Mesenchymal stem cell (in vitro differentiated cells and primary cell): ENCODE data around the gene FGF3.

Source experiments
- DNase-seq: peaks from one replicate; pipeline ENCODE4 v3.0.0-alpha.2; 2013
- H2AFZ ChIP-seq: one replicate; pipeline ENCODE4 v1.6.1; 2013; ENCODE audit warnings: low read depth, mild to moderate bottlenecking, control low read depth, inconsistent platforms, low read length, moderate library complexity
- H2AK5ac ChIP-seq: 2 replicates; pipeline ENCODE4 v1.6.1; 2013; ENCODE audit warnings: low read length, moderate library complexity, mild to moderate bottlenecking, inconsistent platforms; ENCODE audit not compliant: severe bottlenecking
- H2BK120ac ChIP-seq: one replicate; pipeline ENCODE4 v1.6.1; 2013; ENCODE audit warnings: low read depth, mild to moderate bottlenecking, inconsistent platforms, low read length, moderate library complexity
- H2BK12ac ChIP-seq, 2 experiments: one replicate each; pipeline ENCODE4 v1.6.1; 2013; ENCODE audit warnings: inconsistent platforms in 2 of 2, low read length in 2 of 2, mild to moderate bottlenecking in 2 of 2, moderate library complexity in 2 of 2, control low read depth in 1 of 2
- H2BK15ac ChIP-seq: one replicate; pipeline ENCODE4 v1.6.1; 2013; ENCODE audit warnings: mild to moderate bottlenecking, low read depth, inconsistent platforms; ENCODE audit not compliant: poor library complexity, severe bottlenecking
- H2BK5ac ChIP-seq: 2 replicates; pipeline ENCODE4 v1.6.1; 2013; ENCODE audit warnings: low read depth, mild to moderate bottlenecking, low read length, control low read depth, inconsistent platforms; ENCODE audit not compliant: poor library complexity, severe bottlenecking
- H3K14ac ChIP-seq, 2 experiments: one replicate each; pipeline ENCODE4 v1.6.1; 2013; ENCODE audit warnings: inconsistent platforms in 2 of 2, low read length in 2 of 2, control low read depth in 1 of 2, mild to moderate bottlenecking in 1 of 2, moderate library complexity in 1 of 2
- H3K18ac ChIP-seq, 2 experiments: one replicate each; pipeline ENCODE4 v1.6.1; 2013; ENCODE audit warnings: inconsistent platforms in 2 of 2, low read length in 2 of 2, control low read depth in 1 of 2, low read depth in 1 of 2, mild to moderate bottlenecking in 1 of 2
- H3K23ac ChIP-seq, 2 experiments: one replicate each; pipeline ENCODE4 v1.6.1; 2013; ENCODE audit warnings: inconsistent platforms in 2 of 2, low read length in 2 of 2, mild to moderate bottlenecking in 2 of 2, moderate library complexity in 2 of 2, control low read depth in 1 of 2
- H3K27ac ChIP-seq: 2 replicates; pipeline ENCODE4 v1.5.1; 2013; ENCODE audit warnings: mild to moderate bottlenecking, moderate library complexity, low read length, control low read depth, inconsistent platforms; ENCODE audit not compliant: poor library complexity, severe bottlenecking
- H3K27me3 ChIP-seq, 2 experiments: 2 replicates each; pipeline versions ENCODE4 v1.6.1 to v1.7.0; 2013; ENCODE audit warnings: low read length in 2 of 2, mild to moderate bottlenecking in 2 of 2, moderate library complexity in 2 of 2, control low read depth in 1 of 2, inconsistent platforms in 1 of 2; ENCODE audit not compliant: control insufficient read depth in 1 of 2, insufficient read depth in 1 of 2
- H3K36me3 ChIP-seq, 2 experiments: 2 replicates each; pipeline versions ENCODE4 v1.6.1 to v1.7.0; 2013; ENCODE audit warnings: low read length in 2 of 2, control low read depth in 1 of 2, inconsistent platforms in 1 of 2, low read depth in 1 of 2, mild to moderate bottlenecking in 1 of 2; ENCODE audit not compliant: insufficient read depth in 2 of 2, control insufficient read depth in 1 of 2
- H3K4ac ChIP-seq, 2 experiments: one replicate each; pipeline ENCODE4 v1.6.1; 2013; ENCODE audit warnings: inconsistent platforms in 2 of 2, low read length in 2 of 2, mild to moderate bottlenecking in 2 of 2, moderate library complexity in 2 of 2, control low read depth in 1 of 2, low read depth in 1 of 2
- H3K4me1 ChIP-seq: 2 replicates; pipeline ENCODE4 v1.6.1; 2013; ENCODE audit warnings: low read depth, low read length, control low read depth; ENCODE audit not compliant: control insufficient read depth, insufficient read depth
- H3K4me2 ChIP-seq: 2 replicates; pipeline ENCODE4 v1.6.1; 2013; ENCODE audit warnings: low read length, mild to moderate bottlenecking, inconsistent platforms; ENCODE audit not compliant: poor library complexity, severe bottlenecking
- H3K4me3 ChIP-seq, 2 experiments: 2 replicates each; pipeline versions ENCODE4 v1.5.1 to v1.7.0; 2013; ENCODE audit warnings: low read length in 2 of 2, mild to moderate bottlenecking in 2 of 2, control low read depth in 1 of 2, low read depth in 1 of 2; ENCODE audit not compliant: insufficient read depth in 1 of 2
- H3K79me1 ChIP-seq: replicated peaks from 2 replicates; pipeline ENCODE4 v1.6.1; 2013; ENCODE audit warnings: mild to moderate bottlenecking, control low read depth, low read length, inconsistent platforms; ENCODE audit not compliant: poor library complexity, severe bottlenecking
- H3K9ac ChIP-seq: 2 replicates; pipeline ENCODE4 v1.7.0; 2013; ENCODE audit warnings: mild to moderate bottlenecking, low read length, moderate library complexity
- H3K9me3 ChIP-seq: 2 replicates; pipeline ENCODE4 v1.7.0; 2013; ENCODE audit warnings: mild to moderate bottlenecking, low read length; ENCODE audit not compliant: control insufficient read depth
- H4K8ac ChIP-seq: one replicate; pipeline ENCODE4 v1.6.1; 2013; ENCODE audit warnings: inconsistent platforms, mild to moderate bottlenecking, low read length, moderate library complexity
- H4K91ac ChIP-seq: one replicate; pipeline ENCODE4 v1.6.1; 2013; ENCODE audit warnings: mild to moderate bottlenecking, low read length, inconsistent platforms
- WGBS: methylation state at CpG from one replicate; pipeline ENCODE4 v1.1.7; 2013; ENCODE audit warnings: mixed read lengths; 5-methylcytosine and 5-hydroxymethylcytosine counted together

The FGF3 gene

DNA sequence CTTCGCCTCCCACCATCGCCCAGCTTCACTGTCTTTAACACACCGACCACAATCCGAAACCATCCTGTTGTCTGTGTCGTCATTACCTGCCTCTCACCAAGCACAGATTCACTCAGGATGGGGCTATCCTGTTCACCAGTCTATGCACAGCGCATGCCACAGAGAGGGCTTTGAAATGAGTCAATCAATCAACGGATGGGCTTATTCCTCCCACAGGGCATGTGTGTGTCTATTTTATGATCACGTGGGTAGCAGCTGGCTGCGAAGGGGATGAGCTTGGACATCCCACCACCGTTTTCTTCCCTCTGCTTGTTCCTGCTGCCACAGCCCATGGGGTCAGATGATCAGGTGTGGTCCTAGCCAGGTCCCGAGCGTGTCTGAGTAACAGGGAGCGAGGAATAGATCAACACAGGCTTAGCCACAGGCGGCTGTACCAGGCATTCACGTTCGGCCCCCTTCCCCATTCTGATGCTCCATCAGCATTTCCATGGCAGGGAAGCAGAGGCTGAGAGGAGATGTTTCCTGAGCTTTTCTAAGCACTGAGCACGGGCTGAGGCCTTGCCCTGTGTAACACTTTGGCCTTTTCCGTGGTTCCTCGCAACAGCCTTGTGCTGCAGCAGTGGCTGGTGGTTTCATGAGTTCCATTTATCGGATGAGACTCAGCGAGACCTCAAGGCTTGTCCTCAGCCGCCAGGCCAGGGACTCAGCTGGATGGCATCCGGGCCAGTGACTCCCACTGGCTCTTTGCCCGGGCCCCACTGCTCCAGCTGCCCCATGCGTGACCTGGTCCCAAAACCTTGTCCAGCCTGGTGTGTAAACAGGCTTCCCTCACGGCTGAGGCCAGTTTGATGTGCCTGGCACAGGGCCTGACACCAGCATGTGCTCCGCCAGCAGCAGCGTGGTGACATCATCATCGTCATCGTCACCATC, 48.1 kb upstream of the FGF3 start:
- H2BK15ac ChIP-seq: no peak overlapping the region
- no peak overlapping the region for H3K4ac ChIP-seq
- no peak for DNase-seq
- no peak overlapping the region for H2BK12ac ChIP-seq
- no peak overlapping the region for H2AK5ac ChIP-seq
- no peak overlapping the region for H2BK120ac ChIP-seq
- no peak overlapping the region for H4K91ac ChIP-seq
- no peak overlapping the region for H2BK5ac ChIP-seq
- H3K9ac ChIP-seq: no peak overlapping the region
- H3K4me1 ChIP-seq: peaks cover 5% of the 10 kb centered on the region
- no peak overlapping the region for H3K4me3 ChIP-seq
- no peak overlapping the region for H2AFZ ChIP-seq
- peaks cover 48 to 66% of the 10 kb centered on the region in 2 experiments for H3K27me3 ChIP-seq
- H3K4me2 ChIP-seq: no peak overlapping the region
- H4K8ac ChIP-seq: no peak overlapping the region
- H3K23ac ChIP-seq: no peak overlapping the region
- H3K27ac ChIP-seq: no peak overlapping the region
- no peaks in the 10 kb centered on the region for H3K36me3 ChIP-seq
- H3K79me1 ChIP-seq: no peaks in the 10 kb centered on the region
- WGBS: 87% methylated on average over 30 of the region's 30 CpGs
- H3K9me3 ChIP-seq: no peaks in the 10 kb centered on the region
- no peak overlapping the region for H3K14ac ChIP-seq
- H3K18ac ChIP-seq: no peak overlapping the region

DNA sequence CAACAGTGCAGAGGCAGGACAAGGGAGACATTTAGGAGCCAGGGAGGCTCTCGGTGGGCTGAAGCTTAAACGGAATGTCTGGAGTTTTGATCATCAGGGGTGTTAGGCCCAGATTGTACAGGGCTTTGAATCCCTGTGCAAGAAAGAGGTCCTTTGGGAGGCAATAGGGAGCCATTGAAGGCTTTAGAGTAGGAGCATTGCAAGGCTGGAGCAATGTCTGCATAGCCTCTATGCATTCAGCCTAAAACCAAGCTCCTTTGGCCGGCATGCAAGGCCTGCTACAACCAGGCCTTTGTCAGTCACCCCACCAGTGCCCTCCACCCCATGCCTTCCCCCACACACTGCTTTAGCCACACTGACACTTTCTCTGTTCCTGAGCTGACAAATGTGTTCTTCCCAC, 47.4 kb upstream of the FGF3 start:
- no peaks in the 10 kb centered on the region for H3K9me3 ChIP-seq
- no peak overlapping the region for H2AK5ac ChIP-seq
- H3K27ac ChIP-seq: no peak overlapping the region
- 94% methylated on average over 3 of the region's 3 CpGs for WGBS
- no peak overlapping the region for H3K4me2 ChIP-seq
- DNase-seq: no peak
- no peak overlapping the region for H2BK15ac ChIP-seq
- H3K4me1 ChIP-seq: peaks cover 5% of the 10 kb centered on the region
- H2AFZ ChIP-seq: no peak overlapping the region
- no peak overlapping the region for H3K4me3 ChIP-seq
- H3K14ac ChIP-seq: no peak overlapping the region
- no peak overlapping the region for H4K8ac ChIP-seq
- H3K36me3 ChIP-seq: no peaks in the 10 kb centered on the region
- no peak overlapping the region for H3K18ac ChIP-seq
- H2BK120ac ChIP-seq: no peak overlapping the region
- no peak overlapping the region for H2BK5ac ChIP-seq
- peaks cover 53 to 72% of the 10 kb centered on the region in 2 experiments for H3K27me3 ChIP-seq
- no peaks in the 10 kb centered on the region for H3K79me1 ChIP-seq
- H3K9ac ChIP-seq: no peak overlapping the region
- H3K4ac ChIP-seq: no peak overlapping the region
- H4K91ac ChIP-seq: no peak overlapping the region
- H2BK12ac ChIP-seq: no peak overlapping the region
- no peak overlapping the region for H3K23ac ChIP-seq

DNA sequence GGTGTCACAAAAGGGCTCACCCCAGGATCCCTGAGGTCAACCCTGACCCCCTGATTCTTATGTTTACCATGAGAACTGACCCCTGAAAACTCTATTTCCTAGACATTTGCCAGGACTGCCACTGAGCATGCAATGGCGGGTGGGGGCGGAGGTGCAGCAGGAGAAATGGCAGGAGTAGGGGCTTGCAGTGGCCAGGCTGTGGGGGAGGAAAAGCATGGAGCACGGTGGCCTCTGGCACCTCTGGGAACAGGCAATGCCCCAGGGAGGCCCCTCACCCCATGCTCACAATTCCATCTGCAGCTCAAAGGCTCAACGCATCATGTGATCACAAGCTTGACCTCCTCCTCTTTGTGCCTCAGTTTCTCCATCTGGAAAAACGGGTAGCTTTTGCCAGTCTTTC, 46.5 kb upstream of the FGF3 start:
- H3K4me1 ChIP-seq: peaks cover 5% of the 10 kb centered on the region
- H3K18ac ChIP-seq: no peak overlapping the region
- H2BK12ac ChIP-seq: no peak overlapping the region
- no peaks in the 10 kb centered on the region for H3K36me3 ChIP-seq
- no peaks in the 10 kb centered on the region for H3K79me1 ChIP-seq
- no peak overlapping the region for H2AFZ ChIP-seq
- H3K4ac ChIP-seq: no peak overlapping the region
- H3K4me2 ChIP-seq: no peak overlapping the region
- no peak overlapping the region for H2AK5ac ChIP-seq
- no peak overlapping the region for H3K4me3 ChIP-seq
- H3K23ac ChIP-seq: peak overlapping the region in 1 of 2 experiments; percentile 36
- peaks cover 62 to 80% of the 10 kb centered on the region in 2 experiments for H3K27me3 ChIP-seq
- H2BK5ac ChIP-seq: no peak overlapping the region
- WGBS: 80% methylated on average over 5 of the region's 5 CpGs
- H2BK15ac ChIP-seq: no peak overlapping the region
- no peak for DNase-seq
- H4K8ac ChIP-seq: peak overlapping the region; percentile 32
- H3K9me3 ChIP-seq: no peaks in the 10 kb centered on the region
- no peak overlapping the region for H4K91ac ChIP-seq
- H3K27ac ChIP-seq: no peak overlapping the region
- no peak overlapping the region for H2BK120ac ChIP-seq
- H3K9ac ChIP-seq: no peak overlapping the region
- no peak overlapping the region for H3K14ac ChIP-seq

DNA sequence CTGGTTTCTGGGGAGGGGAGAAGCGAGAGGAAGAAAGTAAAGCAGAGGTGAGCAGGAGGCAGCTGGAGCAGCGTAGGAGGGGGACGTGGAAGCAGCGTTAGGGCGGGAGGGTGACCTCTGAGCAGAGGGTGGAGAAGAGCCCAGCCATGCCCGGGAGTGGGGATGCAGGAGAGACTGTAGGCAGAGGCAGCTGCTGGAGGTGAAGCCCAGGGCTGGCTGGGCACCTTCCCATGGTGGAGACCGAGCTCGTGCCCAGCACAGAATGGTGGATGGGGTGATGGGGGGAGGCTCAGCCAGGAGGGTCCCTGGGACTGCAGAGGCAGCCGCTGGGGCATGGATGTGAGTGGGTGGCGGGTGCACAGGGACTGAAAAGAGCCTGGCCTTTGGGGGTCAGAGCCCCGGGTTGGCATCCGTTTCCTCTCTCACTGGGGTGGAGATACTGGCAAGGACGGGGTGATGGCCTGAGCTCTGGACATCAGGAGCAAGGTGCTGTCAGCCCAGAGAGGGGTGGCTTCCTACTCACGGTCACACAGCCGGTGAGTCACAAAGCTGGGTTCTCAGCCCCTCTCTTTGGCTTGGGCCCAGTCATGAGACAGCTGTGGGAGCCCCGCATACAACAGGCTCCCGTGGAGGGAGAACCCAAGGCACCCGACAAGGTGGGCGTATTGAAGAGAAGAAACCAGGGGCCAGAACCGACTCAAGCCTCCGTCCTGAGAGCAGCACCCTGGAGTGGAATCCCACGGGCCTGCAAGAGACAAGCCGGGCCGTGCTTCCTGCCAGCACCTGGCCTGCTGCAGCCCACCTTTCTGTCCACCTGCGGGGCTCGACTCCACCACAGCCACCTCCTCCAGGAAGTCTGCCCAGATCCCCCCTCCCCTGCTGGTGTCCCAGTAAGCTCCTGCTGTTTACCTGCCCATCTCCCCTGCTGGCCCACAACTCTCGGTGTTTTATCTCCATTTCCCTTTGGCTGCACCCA, 45.8 kb upstream of the FGF3 start:
- Histone ChIP-seq H3K27me3 (peaks cover 70 to 87% of the 10 kb centered on the region in 2 experiments), H4K8ac (no peak overlapping the region), H2BK15ac (no peak overlapping the region), H3K4me2 (no peak overlapping the region), H3K79me1 (no peaks in the 10 kb centered on the region), H2BK12ac (no peak overlapping the region), H3K4me3 (no peak overlapping the region), H3K4me1 (peaks cover 5% of the 10 kb centered on the region), H2AFZ (no peak overlapping the region), H3K27ac (no peak overlapping the region), H3K18ac (no peak overlapping the region), H3K9me3 (no peaks in the 10 kb centered on the region), H3K14ac (no peak overlapping the region), H2BK120ac (no peak overlapping the region), H3K9ac (no peak overlapping the region), H3K4ac (no peak overlapping the region), H2AK5ac (no peak overlapping the region), H3K23ac (no peak overlapping the region), H4K91ac (no peak overlapping the region), H2BK5ac (no peak overlapping the region), H3K36me3 (no peaks in the 10 kb centered on the region)
- 79% methylated on average over 27 of the region's 27 CpGs for WGBS
- DNase-seq: no peak
